ENCODE measurements around the gene PRODH2.

DNA sequence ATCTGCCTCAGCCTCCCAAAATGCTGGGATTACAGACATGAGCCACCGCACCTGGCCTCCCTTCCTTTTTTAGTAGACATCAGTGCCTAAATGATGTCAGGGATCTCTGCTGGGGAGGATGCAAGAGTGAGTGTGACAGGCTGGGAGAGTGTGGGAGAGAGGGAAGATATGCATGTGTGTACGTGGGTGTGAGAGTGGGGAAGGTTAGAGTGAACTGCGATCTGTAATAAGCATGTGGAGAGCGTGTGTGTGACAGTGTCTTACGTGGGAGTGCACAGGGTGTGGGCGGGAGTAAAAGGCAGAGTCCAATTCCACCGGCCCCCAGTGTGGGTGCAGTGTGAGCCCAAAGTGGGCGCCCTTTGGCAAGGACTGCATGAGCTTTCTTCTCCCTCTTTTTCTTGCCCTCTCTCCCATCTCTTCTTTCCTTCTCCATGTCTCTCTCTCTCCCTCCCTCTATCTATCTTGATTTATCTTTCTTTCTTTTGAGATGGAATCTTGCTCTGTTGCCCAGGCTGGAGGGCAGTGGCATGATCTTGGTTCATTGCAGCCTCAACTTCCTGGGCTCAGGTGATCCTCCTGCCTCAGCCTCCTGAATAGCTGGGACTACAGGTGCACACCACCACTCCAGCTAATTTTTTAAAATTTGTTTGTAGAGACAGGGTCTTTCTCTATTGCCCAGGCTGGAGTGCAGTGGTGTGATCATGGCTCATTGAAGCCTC lies 40.6 kb upstream of the PRODH2 start:
- TF ChIP-seq CBX2 (IDR thresholded peaks at IDR 0.05; ENCODE audit: low read depth, low read length) (no peak), CBX2 (CRISPR knock-in tag; IDR thresholded peaks at IDR 0.05; ENCODE audit: low read depth) (no peak), RFX5 (IDR thresholded peaks at IDR 0.05; ENCODE audit: low read depth, low read length) (no peak), ZNF746 (CRISPR knock-in tag; IDR thresholded peaks at IDR 0.05) (no peak), ZNF775 (CRISPR knock-in tag; IDR thresholded peaks at IDR 0.05; ENCODE audit: borderline replicate concordance) (no peak), POLR2A (IDR thresholded peaks at IDR 0.05; ENCODE audit: insufficient read depth in 1 of 2, low read depth in 2 of 2, low read length in 2 of 2) (no peak), KAT7 (CRISPR knock-in tag; IDR thresholded peaks at IDR 0.05; ENCODE audit: borderline replicate concordance) (no peak), ZNF552 (CRISPR knock-in tag; IDR thresholded peaks at IDR 0.05; ENCODE audit: borderline replicate concordance) (no peak), RAD21 (CRISPR knock-in tag; IDR thresholded peaks at IDR 0.05) (no peak)
- TF ChIP-seq, protein P1, sequence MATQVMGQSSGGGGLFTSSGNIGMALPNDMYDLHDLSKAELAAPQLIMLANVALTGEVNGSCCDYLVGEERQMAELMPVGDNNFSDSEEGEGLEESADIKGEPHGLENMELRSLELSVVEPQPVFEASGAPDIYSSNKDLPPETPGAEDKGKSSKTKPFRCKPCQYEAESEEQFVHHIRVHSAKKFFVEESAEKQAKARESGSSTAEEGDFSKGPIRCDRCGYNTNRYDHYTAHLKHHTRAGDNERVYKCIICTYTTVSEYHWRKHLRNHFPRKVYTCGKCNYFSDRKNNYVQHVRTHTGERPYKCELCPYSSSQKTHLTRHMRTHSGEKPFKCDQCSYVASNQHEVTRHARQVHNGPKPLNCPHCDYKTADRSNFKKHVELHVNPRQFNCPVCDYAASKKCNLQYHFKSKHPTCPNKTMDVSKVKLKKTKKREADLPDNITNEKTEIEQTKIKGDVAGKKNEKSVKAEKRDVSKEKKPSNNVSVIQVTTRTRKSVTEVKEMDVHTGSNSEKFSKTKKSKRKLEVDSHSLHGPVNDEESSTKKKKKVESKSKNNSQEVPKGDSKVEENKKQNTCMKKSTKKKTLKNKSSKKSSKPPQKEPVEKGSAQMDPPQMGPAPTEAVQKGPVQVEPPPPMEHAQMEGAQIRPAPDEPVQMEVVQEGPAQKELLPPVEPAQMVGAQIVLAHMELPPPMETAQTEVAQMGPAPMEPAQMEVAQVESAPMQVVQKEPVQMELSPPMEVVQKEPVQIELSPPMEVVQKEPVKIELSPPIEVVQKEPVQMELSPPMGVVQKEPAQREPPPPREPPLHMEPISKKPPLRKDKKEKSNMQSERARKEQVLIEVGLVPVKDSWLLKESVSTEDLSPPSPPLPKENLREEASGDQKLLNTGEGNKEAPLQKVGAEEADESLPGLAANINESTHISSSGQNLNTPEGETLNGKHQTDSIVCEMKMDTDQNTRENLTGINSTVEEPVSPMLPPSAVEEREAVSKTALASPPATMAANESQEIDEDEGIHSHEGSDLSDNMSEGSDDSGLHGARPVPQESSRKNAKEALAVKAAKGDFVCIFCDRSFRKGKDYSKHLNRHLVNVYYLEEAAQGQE (IDR thresholded peaks at IDR 0.05; ENCODE audit: borderline replicate concordance in 1 of 2, low read depth in 1 of 2, low read length in 2 of 2), result no peak
- TF ChIP-seq, protein P2, sequence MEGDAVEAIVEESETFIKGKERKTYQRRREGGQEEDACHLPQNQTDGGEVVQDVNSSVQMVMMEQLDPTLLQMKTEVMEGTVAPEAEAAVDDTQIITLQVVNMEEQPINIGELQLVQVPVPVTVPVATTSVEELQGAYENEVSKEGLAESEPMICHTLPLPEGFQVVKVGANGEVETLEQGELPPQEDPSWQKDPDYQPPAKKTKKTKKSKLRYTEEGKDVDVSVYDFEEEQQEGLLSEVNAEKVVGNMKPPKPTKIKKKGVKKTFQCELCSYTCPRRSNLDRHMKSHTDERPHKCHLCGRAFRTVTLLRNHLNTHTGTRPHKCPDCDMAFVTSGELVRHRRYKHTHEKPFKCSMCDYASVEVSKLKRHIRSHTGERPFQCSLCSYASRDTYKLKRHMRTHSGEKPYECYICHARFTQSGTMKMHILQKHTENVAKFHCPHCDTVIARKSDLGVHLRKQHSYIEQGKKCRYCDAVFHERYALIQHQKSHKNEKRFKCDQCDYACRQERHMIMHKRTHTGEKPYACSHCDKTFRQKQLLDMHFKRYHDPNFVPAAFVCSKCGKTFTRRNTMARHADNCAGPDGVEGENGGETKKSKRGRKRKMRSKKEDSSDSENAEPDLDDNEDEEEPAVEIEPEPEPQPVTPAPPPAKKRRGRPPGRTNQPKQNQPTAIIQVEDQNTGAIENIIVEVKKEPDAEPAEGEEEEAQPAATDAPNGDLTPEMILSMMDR (CRISPR knock-in tag; IDR thresholded peaks at IDR 0.05), result no peak
- TF ChIP-seq, protein P3, sequence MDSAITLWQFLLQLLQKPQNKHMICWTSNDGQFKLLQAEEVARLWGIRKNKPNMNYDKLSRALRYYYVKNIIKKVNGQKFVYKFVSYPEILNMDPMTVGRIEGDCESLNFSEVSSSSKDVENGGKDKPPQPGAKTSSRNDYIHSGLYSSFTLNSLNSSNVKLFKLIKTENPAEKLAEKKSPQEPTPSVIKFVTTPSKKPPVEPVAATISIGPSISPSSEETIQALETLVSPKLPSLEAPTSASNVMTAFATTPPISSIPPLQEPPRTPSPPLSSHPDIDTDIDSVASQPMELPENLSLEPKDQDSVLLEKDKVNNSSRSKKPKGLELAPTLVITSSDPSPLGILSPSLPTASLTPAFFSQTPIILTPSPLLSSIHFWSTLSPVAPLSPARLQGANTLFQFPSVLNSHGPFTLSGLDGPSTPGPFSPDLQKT (CRISPR knock-in tag; IDR thresholded peaks at IDR 0.05; ENCODE audit: borderline replicate concordance), result no peak
